Measurements from ENCODE around the gene PPP2R5C. TPM values are rescaled to one million over a fixed set of nuclear protein-coding genes. Genes with fewer than 3 reads are reported as not detected.

Gene PPP2R5C
- total RNA-seq, 1 experiment from 2014 or later: 80.3 TPM

DNA sequence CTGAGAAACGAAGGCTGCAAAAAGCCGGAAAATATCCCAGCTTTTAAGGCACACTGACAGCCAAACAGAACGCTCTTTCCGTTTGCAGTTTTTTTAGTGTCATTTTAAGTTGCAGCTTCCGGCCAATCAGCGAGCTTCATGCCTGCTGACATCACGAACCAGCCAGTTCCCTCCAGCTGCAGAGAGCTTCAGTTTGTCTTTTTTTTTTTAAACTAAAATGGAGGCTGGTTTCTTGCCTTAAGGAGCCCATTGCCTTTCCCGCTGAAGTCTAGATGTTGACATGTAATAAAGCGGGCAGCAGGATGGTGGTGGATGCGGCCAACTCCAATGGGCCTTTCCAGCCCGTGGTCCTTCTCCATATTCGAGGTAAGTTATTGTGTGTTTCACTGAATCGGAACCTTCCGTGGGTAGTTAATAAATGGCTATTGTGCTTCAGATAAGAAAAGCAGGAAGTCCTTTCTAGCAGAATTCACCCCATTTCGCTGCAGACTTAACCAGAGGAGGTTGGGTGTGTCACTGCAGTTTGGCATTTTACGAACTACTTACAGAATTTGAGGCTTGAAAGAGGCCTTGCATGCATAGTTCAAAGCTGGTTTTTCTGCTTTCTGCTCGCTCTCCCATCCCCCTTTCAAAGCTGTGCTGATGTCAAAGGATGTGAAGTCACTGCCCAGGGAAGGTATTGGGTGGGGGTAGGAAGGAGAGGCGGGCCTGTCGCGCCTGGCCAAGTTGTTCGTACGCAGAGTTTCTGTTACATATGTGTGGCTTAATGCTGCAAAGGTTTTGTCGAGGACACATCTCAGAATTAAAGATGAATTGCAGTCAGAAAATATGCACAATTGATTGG, 48.4 kb downstream of the PPP2R5C start:
- DNase-seq (ENCODE audit: low read depth, low spot score) (peak; percentile 86), ATAC-seq (peak; percentile 98)
- Histone ChIP-seq H3K36me3 (ENCODE audit: control insufficient read depth, insufficient read depth, low read length) (peaks cover 6% of the 10 kb centered on the region; the same call in 1 of the 2 replicates), H3K4me1 (ENCODE audit: control insufficient read depth, insufficient read depth, low read length) (peaks cover 29% of the 10 kb centered on the region), H3K9me3 (ENCODE audit: control insufficient read depth, insufficient read depth, low read depth, low read length) (no peaks in the 10 kb centered on the region), H3K4me3 (ENCODE audit: low read depth in 2 of 2, low read length in 2 of 2) (peak overlapping the region; percentile 89 to 98), H3K27me3 (ENCODE audit: control insufficient read depth, insufficient read depth, low read length) (no peaks in the 10 kb centered on the region), H3K27ac (ENCODE audit: low read length) (peak overlapping the region; percentile 97)
- BruUV-seq (replicated peaks): TSS peak; percentile 84
- ChIA-PET CTCF (interaction anchor here (0.6 to 0.7 kb wide), 3 partner anchors 71 to 219 kb away, joined by 4 to 8 read pairs (median 8); no protein-coding TSS in a partner anchor), POLR2A (interaction anchor here (0.6 to 1.0 kb wide), 8 partner anchors 12 to 203 kb away, joined by 3 to 8 read pairs (median 4); no protein-coding TSS in a partner anchor)
- in situ Hi-C loops (cut with HindIII; ENCODE audit: low pct_unique_long_range_greater_than_20kb, low sequenced_read_pairs) (no loop called here), intact Hi-C loops (cut with micrococcal nuclease; ENCODE audit: unreplicated experiment) (no loop called here)
- peak; percentile 54 for TF ChIP-seq POLR2AphosphoS5 (IDR thresholded peaks at IDR 0.05; ENCODE audit: low read depth, low read length)
- no peak for TF ChIP-seq TCF7L2 (IDR thresholded peaks at IDR 0.05; ENCODE audit: low read depth, low read length)

DNA sequence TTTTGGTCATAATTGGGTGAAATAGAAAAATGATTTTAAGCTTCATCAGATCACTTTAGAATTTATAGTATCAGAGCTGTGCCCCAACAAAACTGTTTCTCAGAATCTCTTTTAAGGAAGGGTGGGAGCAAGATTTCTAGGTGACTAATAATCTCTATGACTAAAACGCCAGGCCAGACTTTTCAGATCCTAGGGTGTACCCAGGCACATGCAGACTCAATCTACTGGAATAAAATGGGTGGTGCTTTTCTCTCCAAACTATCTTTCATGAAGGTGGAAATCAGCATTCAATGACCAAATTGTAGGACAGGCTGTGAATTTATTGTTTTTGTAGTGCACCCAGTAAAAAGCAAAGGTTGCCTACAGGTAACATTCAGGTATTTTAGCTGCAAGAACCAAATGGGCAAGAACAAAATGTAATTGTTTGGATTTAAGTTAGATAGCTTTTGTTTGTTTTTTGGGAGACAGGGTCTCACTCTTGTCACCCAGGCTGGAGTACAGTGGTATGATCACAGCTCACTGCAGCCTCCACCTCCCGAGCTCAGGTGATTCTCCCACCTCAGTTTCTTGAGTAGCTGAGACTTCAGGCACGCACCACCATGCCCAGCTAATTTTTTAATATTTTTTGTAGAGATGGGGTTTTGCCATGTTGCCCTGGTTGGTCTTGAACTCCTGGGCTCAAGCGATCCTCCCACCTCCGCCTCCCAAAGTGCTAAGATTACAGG, 49.5 kb downstream of the PPP2R5C start:
- ChIA-PET POLR2A (interaction anchor here (0.6 kb wide), 2 partner anchors 15 to 1110 kb away, joined by 3 read pairs; no protein-coding TSS in a partner anchor), CTCF (no interaction called here)
- Histone ChIP-seq H3K27me3 (ENCODE audit: control insufficient read depth, insufficient read depth, low read length) (no peaks in the 10 kb centered on the region), H3K27ac (ENCODE audit: low read length) (peak overlapping the region; percentile 97), H3K4me3 (ENCODE audit: low read depth in 2 of 2, low read length in 2 of 2) (peak overlapping the region; percentile 89 to 98), H3K36me3 (ENCODE audit: control insufficient read depth, insufficient read depth, low read length) (peaks cover 6% of the 10 kb centered on the region; the same call in 1 of the 2 replicates), H3K9me3 (ENCODE audit: control insufficient read depth, insufficient read depth, low read depth, low read length) (no peaks in the 10 kb centered on the region), H3K4me1 (ENCODE audit: control insufficient read depth, insufficient read depth, low read length) (peaks cover 29% of the 10 kb centered on the region)
- TF ChIP-seq SIN3A (IDR thresholded peaks at IDR 0.05; ENCODE audit: borderline replicate concordance, insufficient read depth, low read depth, low read length): no peak
- TF ChIP-seq TCF7L2 (IDR thresholded peaks at IDR 0.05; ENCODE audit: low read depth, low read length): no peak
- TF ChIP-seq, protein P1, sequence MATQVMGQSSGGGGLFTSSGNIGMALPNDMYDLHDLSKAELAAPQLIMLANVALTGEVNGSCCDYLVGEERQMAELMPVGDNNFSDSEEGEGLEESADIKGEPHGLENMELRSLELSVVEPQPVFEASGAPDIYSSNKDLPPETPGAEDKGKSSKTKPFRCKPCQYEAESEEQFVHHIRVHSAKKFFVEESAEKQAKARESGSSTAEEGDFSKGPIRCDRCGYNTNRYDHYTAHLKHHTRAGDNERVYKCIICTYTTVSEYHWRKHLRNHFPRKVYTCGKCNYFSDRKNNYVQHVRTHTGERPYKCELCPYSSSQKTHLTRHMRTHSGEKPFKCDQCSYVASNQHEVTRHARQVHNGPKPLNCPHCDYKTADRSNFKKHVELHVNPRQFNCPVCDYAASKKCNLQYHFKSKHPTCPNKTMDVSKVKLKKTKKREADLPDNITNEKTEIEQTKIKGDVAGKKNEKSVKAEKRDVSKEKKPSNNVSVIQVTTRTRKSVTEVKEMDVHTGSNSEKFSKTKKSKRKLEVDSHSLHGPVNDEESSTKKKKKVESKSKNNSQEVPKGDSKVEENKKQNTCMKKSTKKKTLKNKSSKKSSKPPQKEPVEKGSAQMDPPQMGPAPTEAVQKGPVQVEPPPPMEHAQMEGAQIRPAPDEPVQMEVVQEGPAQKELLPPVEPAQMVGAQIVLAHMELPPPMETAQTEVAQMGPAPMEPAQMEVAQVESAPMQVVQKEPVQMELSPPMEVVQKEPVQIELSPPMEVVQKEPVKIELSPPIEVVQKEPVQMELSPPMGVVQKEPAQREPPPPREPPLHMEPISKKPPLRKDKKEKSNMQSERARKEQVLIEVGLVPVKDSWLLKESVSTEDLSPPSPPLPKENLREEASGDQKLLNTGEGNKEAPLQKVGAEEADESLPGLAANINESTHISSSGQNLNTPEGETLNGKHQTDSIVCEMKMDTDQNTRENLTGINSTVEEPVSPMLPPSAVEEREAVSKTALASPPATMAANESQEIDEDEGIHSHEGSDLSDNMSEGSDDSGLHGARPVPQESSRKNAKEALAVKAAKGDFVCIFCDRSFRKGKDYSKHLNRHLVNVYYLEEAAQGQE (IDR thresholded peaks at IDR 0.05; ENCODE audit: insufficient read depth in 1 of 2, low read depth in 2 of 2, low read length in 1 of 2): no peak
- TF ChIP-seq POLR2AphosphoS5 (IDR thresholded peaks at IDR 0.05; ENCODE audit: low read depth, low read length): no peak
- TF ChIP-seq, protein P2, sequence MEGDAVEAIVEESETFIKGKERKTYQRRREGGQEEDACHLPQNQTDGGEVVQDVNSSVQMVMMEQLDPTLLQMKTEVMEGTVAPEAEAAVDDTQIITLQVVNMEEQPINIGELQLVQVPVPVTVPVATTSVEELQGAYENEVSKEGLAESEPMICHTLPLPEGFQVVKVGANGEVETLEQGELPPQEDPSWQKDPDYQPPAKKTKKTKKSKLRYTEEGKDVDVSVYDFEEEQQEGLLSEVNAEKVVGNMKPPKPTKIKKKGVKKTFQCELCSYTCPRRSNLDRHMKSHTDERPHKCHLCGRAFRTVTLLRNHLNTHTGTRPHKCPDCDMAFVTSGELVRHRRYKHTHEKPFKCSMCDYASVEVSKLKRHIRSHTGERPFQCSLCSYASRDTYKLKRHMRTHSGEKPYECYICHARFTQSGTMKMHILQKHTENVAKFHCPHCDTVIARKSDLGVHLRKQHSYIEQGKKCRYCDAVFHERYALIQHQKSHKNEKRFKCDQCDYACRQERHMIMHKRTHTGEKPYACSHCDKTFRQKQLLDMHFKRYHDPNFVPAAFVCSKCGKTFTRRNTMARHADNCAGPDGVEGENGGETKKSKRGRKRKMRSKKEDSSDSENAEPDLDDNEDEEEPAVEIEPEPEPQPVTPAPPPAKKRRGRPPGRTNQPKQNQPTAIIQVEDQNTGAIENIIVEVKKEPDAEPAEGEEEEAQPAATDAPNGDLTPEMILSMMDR (IDR thresholded peaks at IDR 0.05): no peak
- intact Hi-C loops (cut with micrococcal nuclease; ENCODE audit: unreplicated experiment) (no loop called here), in situ Hi-C loops (cut with HindIII; ENCODE audit: low pct_unique_long_range_greater_than_20kb, low sequenced_read_pairs) (no loop called here)
- no TSS peak for BruUV-seq (replicated peaks)
- DNase-seq (ENCODE audit: low read depth, low spot score): no peak
- no peak for ATAC-seq
